SK-N-SH (cell line): Measurements from ENCODE around the gene GTF3C1. TPM values are rescaled to one million over a fixed set of nuclear protein-coding genes. Genes with fewer than 3 reads are reported as not detected.

Experiments
- CTCF ChIA-PET: fragments of 300-600, 350-600 bp; formaldehyde crosslinking; extraction: SDS; loops from one replicate; lab custom pipeline; 2021; lab: Yijun Ruan, JAX
- POLR2A ChIA-PET: fragments of 350-600 bp; sonication (Branson Sonifier 250); formaldehyde crosslinking; extraction: SDS; loops from one replicate; lab custom pipeline; 2020; ENCODE audit warnings: antibody characterized with exemption, inconsistent platforms; lab: Yijun Ruan, JAX
- DNase-seq: peaks from one replicate; pipeline ENCODE4 v3.0.0; 2012
- H2AFZ ChIP-seq: fragments of 200-600 bp; sonication (generic); 2 replicates; pipeline ENCODE4 v1.8.1; 2016; ENCODE audit warnings: antibody characterized with exemption, mild to moderate bottlenecking, low read depth
- H3F3A ChIP-seq: fragments of 200-600 bp; sonication (generic); replicated peaks from 2 replicates; pipeline ENCODE3; 2016; ENCODE audit warnings: antibody characterized with exemption, mild to moderate bottlenecking; ENCODE audit not compliant: insufficient read depth
- H3K27ac ChIP-seq, 2 experiments: fragments of 200-500 bp in 1 of 2; fragments of 200-600 bp in 1 of 2; sonication (Bioruptor generic) in 1 of 2; sonication (generic), shearing (Covaris generic) in 1 of 2; 2 replicates each; pipeline versions ENCODE4 v1.5.1 to v1.6.1; 2014 to 2016; ENCODE audit warnings: low read depth in 2 of 2, inconsistent platforms in 1 of 2, low read length in 1 of 2, mild to moderate bottlenecking in 1 of 2, mixed read lengths in 1 of 2
- H3K27me3 ChIP-seq: fragments of 200-600 bp; sonication (generic), shearing (Covaris generic); 2 replicates; pipeline ENCODE4 v1.6.1; 2016; ENCODE audit warnings: mixed run types; ENCODE audit not compliant: insufficient read depth
- H3K36me3 ChIP-seq, 2 experiments: fragments of 200-500 bp in 1 of 2; fragments of 200-600 bp in 1 of 2; sonication (Bioruptor generic) in 1 of 2; sonication (generic) in 1 of 2; replicated peaks in 1 of 2; 2 replicates each; pipeline versions ENCODE3 to v1.5.1; 2014 to 2016; ENCODE audit warnings: low read length in 1 of 2, mild to moderate bottlenecking in 1 of 2; ENCODE audit not compliant: insufficient read depth in 2 of 2, control insufficient read depth in 1 of 2
- H3K4me1 ChIP-seq, 2 experiments: fragments of 200-500 bp in 1 of 2; fragments of 200-600 bp in 1 of 2; sonication (Bioruptor generic) in 1 of 2; sonication (generic), shearing (Covaris generic) in 1 of 2; 2 replicates each; pipeline versions ENCODE4 v1.5.1 to v1.6.1; 2014 to 2016; ENCODE audit warnings: low read depth in 1 of 2, low read length in 1 of 2, mixed run types in 1 of 2; ENCODE audit not compliant: insufficient read depth in 2 of 2, control insufficient read depth in 1 of 2
- H3K4me2 ChIP-seq: fragments of 200-600 bp; sonication (generic), shearing (Covaris generic); 2 replicates; pipeline ENCODE4 v1.6.1; 2017; ENCODE audit warnings: mixed run types
- H3K4me3 ChIP-seq, 2 experiments: fragments of 200-500 bp in 1 of 2; fragments of 200-600 bp in 1 of 2; sonication (Bioruptor generic) in 1 of 2; sonication (generic), shearing (Covaris generic) in 1 of 2; 2 replicates each; pipeline versions ENCODE4 v1.5.1 to v1.8.1; 2014 to 2016; ENCODE audit warnings: low read depth in 2 of 2, inconsistent platforms in 1 of 2, low read length in 1 of 2, mild to moderate bottlenecking in 1 of 2, mixed read lengths in 1 of 2, moderate library complexity in 1 of 2
- H3K79me2 ChIP-seq: fragments of 200-600 bp; sonication (generic); 2 replicates; pipeline ENCODE4 v1.8.1; 2017; ENCODE audit warnings: mild to moderate bottlenecking; ENCODE audit not compliant: insufficient read depth
- H3K9ac ChIP-seq: fragments of 200-600 bp; sonication (generic); 2 replicates; pipeline ENCODE4 v1.6.1; 2017; ENCODE audit warnings: mixed run types
- H3K9me2 ChIP-seq: fragments of 200-600 bp; sonication (generic); 2 replicates; pipeline ENCODE4 v1.6.1; 2017; ENCODE audit warnings: mixed run types
- H3K9me3 ChIP-seq: fragments of 200-600 bp; sonication (generic); 2 replicates; pipeline ENCODE4 v1.6.1; 2017; ENCODE audit warnings: mixed run types, mild to moderate bottlenecking, moderate library complexity
- H4K20me1 ChIP-seq: fragments of 200-600 bp; sonication (generic); 2 replicates; pipeline ENCODE4 v1.6.1; 2017; ENCODE audit warnings: mild to moderate bottlenecking, mixed run types; ENCODE audit not compliant: insufficient read depth
- CHD2 ChIP-seq: fragments of 150-350 bp; IDR thresholded peaks from 2 replicates; pipeline ENCODE4 v1.6.1; 2018; ENCODE audit warnings: low read length; ENCODE audit not compliant: partially characterized antibody
- ELF1 ChIP-seq: IDR thresholded peaks from 2 replicates; pipeline ENCODE4 v1.4.0; 2012
- EP300 ChIP-seq, 2 experiments: IDR thresholded peaks; 2 replicates each; pipeline versions ENCODE4 v1.4.0 to v1.6.1; 2012; ENCODE audit warnings: borderline replicate concordance in 1 of 2, low read depth in 1 of 2, low read length in 1 of 2
- FOSL2 ChIP-seq: IDR thresholded peaks from 2 replicates; pipeline ENCODE4 v1.4.0; 2012; ENCODE audit warnings: low read depth, mild to moderate bottlenecking, moderate library complexity, borderline replicate concordance
- FOXJ3 ChIP-seq: sonication (generic); formaldehyde crosslinking; IDR thresholded peaks from 2 replicates; pipeline ENCODE4 v1.5.1; 2020; ENCODE audit warnings: mild to moderate bottlenecking, missing genetic modification reagents
- IRF3 ChIP-seq: fragments of 150-350 bp; IDR thresholded peaks from 2 replicates; pipeline ENCODE4 v1.6.1; 2016; ENCODE audit warnings: mild to moderate bottlenecking, low read depth, low read length
- JUND ChIP-seq: IDR thresholded peaks from 2 replicates; pipeline ENCODE4 v1.4.0; 2012
- TAF1 ChIP-seq: IDR thresholded peaks from 2 replicates; pipeline ENCODE4 v1.6.1; 2012; ENCODE audit warnings: low read depth, mild to moderate bottlenecking, low read length, moderate library complexity, borderline replicate concordance
- TCF12 ChIP-seq: IDR thresholded peaks from 2 replicates; pipeline ENCODE4 v1.4.0; 2012
- TEAD4 ChIP-seq: IDR thresholded peaks from 2 replicates; pipeline ENCODE4 v1.4.0; 2012; ENCODE audit warnings: mild to moderate bottlenecking, borderline replicate concordance; ENCODE audit not compliant: insufficient read depth
- YY1 ChIP-seq: IDR thresholded peaks from 2 replicates; pipeline ENCODE4 v1.4.0; 2012; ENCODE audit warnings: low read depth, mild to moderate bottlenecking
- WGBS: methylation state at CpG from one replicate; pipeline ENCODE4 v1.1.6; 2017; ENCODE audit warnings: low lambda C conversion rate; 5-methylcytosine and 5-hydroxymethylcytosine counted together
- polyA plus RNA-seq, 3 experiments: library from polyadenylated mRNA; depleted of rRNA; stranded (reverse); fragments of >200 nt; gene quantifications; 2 replicates each; pipeline ENCODE4 v1.2.3, GENCODE V29; 2012
- TF ChIP-seq, protein P1 (sequence below): fragments of 200-600 bp; sonication (generic); IDR thresholded peaks from 2 replicates; pipeline ENCODE4 v1.6.1; 2017; ENCODE audit warnings: antibody characterized with exemption, mild to moderate bottlenecking, moderate library complexity
- TF ChIP-seq, protein P2 (sequence below): fragments of 150-350 bp; IDR thresholded peaks from 2 replicates; pipeline ENCODE4 v1.6.1; 2017; ENCODE audit warnings: antibody characterized with exemption, low read length, low read depth, borderline replicate concordance
- TF ChIP-seq, protein P3 (sequence below): IDR thresholded peaks from 2 replicates; pipeline ENCODE4 v1.4.0; 2012; ENCODE audit warnings: low read depth, borderline replicate concordance
- TF ChIP-seq, protein P4 (sequence below): IDR thresholded peaks from 2 replicates; pipeline ENCODE4 v1.4.0; 2012; ENCODE audit warnings: low read depth, borderline replicate concordance

GTF3C1 gene
- polyA plus RNA-seq, 1 of the 3 experiments (the other 2 are of a cell fraction), result 47.2 TPM

- Histone ChIP-seq H3K36me3 (peaks cover 5 to 12% of the 10 kb centered on the region in 2 experiments), H4K20me1 (no peaks in the 10 kb centered on the region), H2AFZ (no peak overlapping the region), H3F3A (no peaks in the 10 kb centered on the region), H3K27me3 (no peaks in the 10 kb centered on the region), H3K27ac (no peak overlapping the region), H3K4me2 (no peak overlapping the region), H3K79me2 (no peaks in the 10 kb centered on the region), H3K9ac (no peak overlapping the region), H3K4me3 (no peak overlapping the region), H3K9me3 (peaks cover 4% of the 10 kb centered on the region; the same call in 1 of the 2 replicates), H3K9me2 (no peaks in the 10 kb centered on the region), H3K4me1 (no peaks in the 10 kb centered on the region; a peak in 1 of 4 replicates)
- CTCF ChIA-PET, result interaction anchor here (0.5 to 1.2 kb wide), 2 partner anchors 53 to 730 kb away, joined by 3 to 4 read pairs; no protein-coding TSS in a partner anchor
- WGBS, result 79% methylated on average over 8 of the region's 8 CpGs
- DNase-seq, result no peak
- POLR2A ChIA-PET, result no interaction called here
- TF ChIP-seq ELF1 (no peak), TCF12 (no peak), JUND (no peak), FOSL2 (no peak), TAF1 (no peak), TEAD4 (no peak), YY1 (no peak), IRF3 (no peak), FOXJ3 (CRISPR knock-in tag) (no peak), EP300 (IDR thresholded peaks at IDR 0.05; ENCODE audit: borderline replicate concordance in 1 of 2, low read depth in 1 of 2, low read length in 1 of 2) (no peak), CHD2 (no peak)
- TF ChIP-seq, protein P1, sequence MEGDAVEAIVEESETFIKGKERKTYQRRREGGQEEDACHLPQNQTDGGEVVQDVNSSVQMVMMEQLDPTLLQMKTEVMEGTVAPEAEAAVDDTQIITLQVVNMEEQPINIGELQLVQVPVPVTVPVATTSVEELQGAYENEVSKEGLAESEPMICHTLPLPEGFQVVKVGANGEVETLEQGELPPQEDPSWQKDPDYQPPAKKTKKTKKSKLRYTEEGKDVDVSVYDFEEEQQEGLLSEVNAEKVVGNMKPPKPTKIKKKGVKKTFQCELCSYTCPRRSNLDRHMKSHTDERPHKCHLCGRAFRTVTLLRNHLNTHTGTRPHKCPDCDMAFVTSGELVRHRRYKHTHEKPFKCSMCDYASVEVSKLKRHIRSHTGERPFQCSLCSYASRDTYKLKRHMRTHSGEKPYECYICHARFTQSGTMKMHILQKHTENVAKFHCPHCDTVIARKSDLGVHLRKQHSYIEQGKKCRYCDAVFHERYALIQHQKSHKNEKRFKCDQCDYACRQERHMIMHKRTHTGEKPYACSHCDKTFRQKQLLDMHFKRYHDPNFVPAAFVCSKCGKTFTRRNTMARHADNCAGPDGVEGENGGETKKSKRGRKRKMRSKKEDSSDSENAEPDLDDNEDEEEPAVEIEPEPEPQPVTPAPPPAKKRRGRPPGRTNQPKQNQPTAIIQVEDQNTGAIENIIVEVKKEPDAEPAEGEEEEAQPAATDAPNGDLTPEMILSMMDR, result no peak
- TF ChIP-seq, protein P2, sequence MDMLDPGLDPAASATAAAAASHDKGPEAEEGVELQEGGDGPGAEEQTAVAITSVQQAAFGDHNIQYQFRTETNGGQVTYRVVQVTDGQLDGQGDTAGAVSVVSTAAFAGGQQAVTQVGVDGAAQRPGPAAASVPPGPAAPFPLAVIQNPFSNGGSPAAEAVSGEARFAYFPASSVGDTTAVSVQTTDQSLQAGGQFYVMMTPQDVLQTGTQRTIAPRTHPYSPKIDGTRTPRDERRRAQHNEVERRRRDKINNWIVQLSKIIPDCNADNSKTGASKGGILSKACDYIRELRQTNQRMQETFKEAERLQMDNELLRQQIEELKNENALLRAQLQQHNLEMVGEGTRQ, result no peak
- TF ChIP-seq, protein P3, sequence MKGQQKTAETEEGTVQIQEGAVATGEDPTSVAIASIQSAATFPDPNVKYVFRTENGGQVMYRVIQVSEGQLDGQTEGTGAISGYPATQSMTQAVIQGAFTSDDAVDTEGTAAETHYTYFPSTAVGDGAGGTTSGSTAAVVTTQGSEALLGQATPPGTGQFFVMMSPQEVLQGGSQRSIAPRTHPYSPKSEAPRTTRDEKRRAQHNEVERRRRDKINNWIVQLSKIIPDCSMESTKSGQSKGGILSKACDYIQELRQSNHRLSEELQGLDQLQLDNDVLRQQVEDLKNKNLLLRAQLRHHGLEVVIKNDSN, result no peak
- TF ChIP-seq, protein P4, sequence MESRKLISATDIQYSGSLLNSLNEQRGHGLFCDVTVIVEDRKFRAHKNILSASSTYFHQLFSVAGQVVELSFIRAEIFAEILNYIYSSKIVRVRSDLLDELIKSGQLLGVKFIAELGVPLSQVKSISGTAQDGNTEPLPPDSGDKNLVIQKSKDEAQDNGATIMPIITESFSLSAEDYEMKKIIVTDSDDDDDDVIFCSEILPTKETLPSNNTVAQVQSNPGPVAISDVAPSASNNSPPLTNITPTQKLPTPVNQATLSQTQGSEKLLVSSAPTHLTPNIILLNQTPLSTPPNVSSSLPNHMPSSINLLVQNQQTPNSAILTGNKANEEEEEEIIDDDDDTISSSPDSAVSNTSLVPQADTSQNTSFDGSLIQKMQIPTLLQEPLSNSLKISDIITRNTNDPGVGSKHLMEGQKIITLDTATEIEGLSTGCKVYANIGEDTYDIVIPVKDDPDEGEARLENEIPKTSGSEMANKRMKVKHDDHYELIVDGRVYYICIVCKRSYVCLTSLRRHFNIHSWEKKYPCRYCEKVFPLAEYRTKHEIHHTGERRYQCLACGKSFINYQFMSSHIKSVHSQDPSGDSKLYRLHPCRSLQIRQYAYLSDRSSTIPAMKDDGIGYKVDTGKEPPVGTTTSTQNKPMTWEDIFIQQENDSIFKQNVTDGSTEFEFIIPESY, result no peak
These were observed 37.0 kb upstream of the GTF3C1 start for GRCh38 chr16:27586711-27587110.
